ENCODE results near the gene XPR1. TPM values are rescaled to one million over a fixed set of nuclear protein-coding genes. Genes with fewer than 3 reads are reported as not detected.

The XPR1 gene
- total RNA-seq, 1 experiment from 2014 or later: 30.7 TPM

GRCh38 chr1:180777072-180777689 lies 145.4 kb downstream of the XPR1 start:
- no peaks in the 10 kb centered on the region for H3K9me3 ChIP-seq (ENCODE audit: low read depth, low read length, poor library complexity, severe bottlenecking)
- BruUV-seq (replicated peaks): no TSS peak
- no peaks in the 10 kb centered on the region for H3K27me3 ChIP-seq (replicated peaks; ENCODE audit: insufficient read depth, low read depth, low read length, poor library complexity)
- H3K36me3 ChIP-seq (ENCODE audit: insufficient read depth, low read length, poor library complexity, severe bottlenecking): no peaks in the 10 kb centered on the region
- ChIA-PET POLR2A (ENCODE audit: low non-redundant PET) (no interaction called here), CTCF (no interaction called here)
- H3K27ac ChIP-seq (ENCODE audit: low read depth, low read length, poor library complexity, severe bottlenecking): no peak overlapping the region
- no peak overlapping the region for H3K4me3 ChIP-seq (ENCODE audit: low read depth, low read length, poor library complexity, severe bottlenecking)
- TF ChIP-seq EZH2 (IDR thresholded peaks at IDR 0.05; ENCODE audit: borderline replicate concordance, low read depth, low read length, poor library complexity, severe bottlenecking) (no peak), CTCF (conservative IDR thresholded peaks at IDR 0.05; ENCODE audit: low read depth, low read length) (no peak)
- intact Hi-C loops (cut with micrococcal nuclease; ENCODE audit: unreplicated experiment): no loop called here
- H3K4me1 ChIP-seq (ENCODE audit: insufficient read depth, low read length, poor library complexity, severe bottlenecking): no peaks in the 10 kb centered on the region
- DNase-seq (ENCODE audit: low spot score): no peak

- intact Hi-C loops (cut with micrococcal nuclease; ENCODE audit: unreplicated experiment): no loop called here
- ChIA-PET POLR2A (ENCODE audit: low non-redundant PET) (no interaction called here), CTCF (no interaction called here)
- H3K36me3 ChIP-seq (ENCODE audit: insufficient read depth, low read length, poor library complexity, severe bottlenecking): no peaks in the 10 kb centered on the region
- no peaks in the 10 kb centered on the region for H3K27me3 ChIP-seq (replicated peaks; ENCODE audit: insufficient read depth, low read depth, low read length, poor library complexity)
- H3K4me1 ChIP-seq (ENCODE audit: insufficient read depth, low read length, poor library complexity, severe bottlenecking): no peaks in the 10 kb centered on the region
- TF ChIP-seq EZH2 (IDR thresholded peaks at IDR 0.05; ENCODE audit: borderline replicate concordance, low read depth, low read length, poor library complexity, severe bottlenecking) (no peak), CTCF (conservative IDR thresholded peaks at IDR 0.05; ENCODE audit: low read depth, low read length) (peak; percentile 55)
- H3K9me3 ChIP-seq (ENCODE audit: low read depth, low read length, poor library complexity, severe bottlenecking): no peaks in the 10 kb centered on the region
- H3K27ac ChIP-seq (ENCODE audit: low read depth, low read length, poor library complexity, severe bottlenecking): no peak overlapping the region
- no peak overlapping the region for H3K4me3 ChIP-seq (ENCODE audit: low read depth, low read length, poor library complexity, severe bottlenecking)
- DNase-seq (ENCODE audit: low spot score): peak; percentile 21
- BruUV-seq (replicated peaks): no TSS peak
These were observed 147.1 kb downstream of the XPR1 start for GRCh38 chr1:180778782-180779398.

DNA sequence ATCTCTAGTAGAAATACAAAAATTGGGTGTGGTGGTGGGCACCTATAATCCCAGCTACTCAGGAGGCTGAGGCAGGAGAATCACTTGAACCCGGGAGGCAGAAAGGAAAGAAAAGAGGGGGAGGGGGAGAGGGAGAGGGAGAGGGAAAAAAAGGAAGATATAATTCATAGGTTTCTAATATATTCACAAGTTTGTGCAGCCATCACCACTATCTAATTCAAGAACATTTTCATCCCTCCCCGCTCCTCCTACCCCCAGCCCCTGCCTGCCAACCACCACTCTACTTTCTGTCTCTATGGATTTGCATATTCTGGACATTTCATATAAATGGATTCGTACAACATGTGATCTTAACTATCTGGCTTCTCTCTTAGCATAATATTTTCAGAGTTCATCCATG lies 147.8 kb downstream of the XPR1 start:
- BruUV-seq (replicated peaks): no TSS peak
- Histone ChIP-seq H3K4me3 (ENCODE audit: low read depth, low read length, poor library complexity, severe bottlenecking) (no peak overlapping the region), H3K4me1 (ENCODE audit: insufficient read depth, low read length, poor library complexity, severe bottlenecking) (no peaks in the 10 kb centered on the region), H3K27ac (ENCODE audit: low read depth, low read length, poor library complexity, severe bottlenecking) (no peak overlapping the region), H3K9me3 (ENCODE audit: low read depth, low read length, poor library complexity, severe bottlenecking) (no peaks in the 10 kb centered on the region), H3K36me3 (ENCODE audit: insufficient read depth, low read length, poor library complexity, severe bottlenecking) (no peaks in the 10 kb centered on the region), H3K27me3 (replicated peaks; ENCODE audit: insufficient read depth, low read depth, low read length, poor library complexity) (no peaks in the 10 kb centered on the region)
- DNase-seq (ENCODE audit: low spot score): no peak
- POLR2A ChIA-PET (ENCODE audit: low non-redundant PET): no interaction called here
- TF ChIP-seq EZH2 (IDR thresholded peaks at IDR 0.05; ENCODE audit: borderline replicate concordance, low read depth, low read length, poor library complexity, severe bottlenecking) (no peak), CTCF (conservative IDR thresholded peaks at IDR 0.05; ENCODE audit: low read depth, low read length) (no peak)
- CTCF ChIA-PET: no interaction called here
- intact Hi-C loops (cut with micrococcal nuclease; ENCODE audit: unreplicated experiment): no loop called here
